ENCODE data around the gene IGSF3. TPM values are rescaled to one million over a fixed set of nuclear protein-coding genes. Genes with fewer than 3 reads are reported as not detected.
A peak's percentile ranks its signal among the peaks of the same experiment; 100 is the strongest.
"Not testable (repeated sequence)": the region's sequence is repeated elsewhere in the genome, so short reads cannot be mapped to it uniquely, and the experiment has no call there.

The IGSF3 gene
- total RNA-seq, 1 donor from 2014 or later = 15.8 TPM

- H3K27ac ChIP-seq = no peak overlapping the region
- peaks cover 12% of the 10 kb centered on the region for H3K4me1 ChIP-seq
- H3K9me3 ChIP-seq = no peaks in the 10 kb centered on the region
- intact Hi-C loops (cut with DNase I) = no loop called here
- ATAC-seq (no peak), DNase-seq (no peak)
- H3K36me3 ChIP-seq = no peaks in the 10 kb centered on the region
- no peak overlapping the region for H3K4me3 ChIP-seq
- peaks cover 13% of the 10 kb centered on the region for H3K27me3 ChIP-seq (ENCODE audit: low read depth)
- TF ChIP-seq CTCF (IDR thresholded peaks at IDR 0.05) = no peak
Measured at GRCh38 chr1:116663821-116664220, 3.7 kb downstream of the IGSF3 start.

GRCh38 chr1:116661633-116662032 is 5.9 kb downstream of the IGSF3 start:
- Histone ChIP-seq H3K27ac (no peak overlapping the region), H3K4me1 (peaks cover 6% of the 10 kb centered on the region), H3K4me3 (no peak overlapping the region), H3K36me3 (no peaks in the 10 kb centered on the region), H3K27me3 (ENCODE audit: low read depth) (peaks cover 13% of the 10 kb centered on the region), H3K9me3 (no peaks in the 10 kb centered on the region)
- ATAC-seq (no peak), DNase-seq (no peak)
- TF ChIP-seq CTCF (IDR thresholded peaks at IDR 0.05) = no peak
- intact Hi-C loops (cut with DNase I) = no loop called here

- DNase-seq; H3K36me3 ChIP-seq; H3K9me3 ChIP-seq; H3K27ac ChIP-seq; H3K27me3 ChIP-seq (ENCODE audit: low read depth); ATAC-seq; H3K4me1 ChIP-seq; H3K4me3 ChIP-seq; intact Hi-C loops (cut with DNase I): not testable (repeated sequence)
Measured at GRCh38 chr1:116658645-116659044, 8.9 kb downstream of the IGSF3 start.

- H3K27me3 ChIP-seq (ENCODE audit: low read depth); intact Hi-C loops (cut with DNase I); ATAC-seq; DNase-seq; H3K36me3 ChIP-seq; H3K4me3 ChIP-seq; H3K27ac ChIP-seq; H3K9me3 ChIP-seq; H3K4me1 ChIP-seq: not testable (repeated sequence)
Measured at GRCh38 chr1:116657836-116658235, 9.7 kb downstream of the IGSF3 start.

GRCh38 chr1:116654351-116654750 is 13.2 kb downstream of the IGSF3 start:
- no peak for DNase-seq
- TF ChIP-seq CTCF (IDR thresholded peaks at IDR 0.05) = no peak
- Histone ChIP-seq H3K4me1 (no peaks in the 10 kb centered on the region), H3K27ac (no peak overlapping the region), H3K9me3 (no peaks in the 10 kb centered on the region), H3K36me3 (no peaks in the 10 kb centered on the region), H3K4me3 (no peak overlapping the region), H3K27me3 (ENCODE audit: low read depth) (no peaks in the 10 kb centered on the region)
- ATAC-seq = no peak
- intact Hi-C loops (cut with DNase I) = no loop called here

GRCh38 chr1:116652598-116652997 is 14.9 kb downstream of the IGSF3 start:
- ATAC-seq; H3K4me1 ChIP-seq; intact Hi-C loops (cut with DNase I); H3K27ac ChIP-seq; H3K27me3 ChIP-seq (ENCODE audit: low read depth); H3K9me3 ChIP-seq; DNase-seq; H3K36me3 ChIP-seq; H3K4me3 ChIP-seq: not testable (repeated sequence)

- DNase-seq; H3K27ac ChIP-seq; H3K4me1 ChIP-seq; H3K9me3 ChIP-seq; H3K36me3 ChIP-seq; ATAC-seq; H3K27me3 ChIP-seq (ENCODE audit: low read depth); intact Hi-C loops (cut with DNase I); H3K4me3 ChIP-seq: not testable (repeated sequence)
Measured at GRCh38 chr1:116650781-116651180, 16.8 kb downstream of the IGSF3 start.

GRCh38 chr1:116649041-116649440 is 18.5 kb downstream of the IGSF3 start:
- H3K4me3 ChIP-seq; H3K27me3 ChIP-seq (ENCODE audit: low read depth); DNase-seq; intact Hi-C loops (cut with DNase I); H3K27ac ChIP-seq; H3K9me3 ChIP-seq; ATAC-seq; H3K36me3 ChIP-seq; H3K4me1 ChIP-seq: not testable (repeated sequence)

- ATAC-seq; DNase-seq; H3K9me3 ChIP-seq; intact Hi-C loops (cut with DNase I); H3K36me3 ChIP-seq; H3K27ac ChIP-seq; H3K27me3 ChIP-seq (ENCODE audit: low read depth); H3K4me3 ChIP-seq; H3K4me1 ChIP-seq: not testable (repeated sequence)
Measured at GRCh38 chr1:116648325-116648724, 19.2 kb downstream of the IGSF3 start.

- not testable (repeated sequence) for H3K4me1 ChIP-seq, H3K4me3 ChIP-seq, H3K27ac ChIP-seq
Measured at GRCh38 chr1:116647186-116647585, 20.3 kb downstream of the IGSF3 start.

GRCh38 chr1:116646673-116647170 is 20.8 kb downstream of the IGSF3 start:
- H3K4me1 ChIP-seq; H3K4me3 ChIP-seq; intact Hi-C loops (cut with DNase I); ATAC-seq; H3K27me3 ChIP-seq (ENCODE audit: low read depth); H3K27ac ChIP-seq; H3K9me3 ChIP-seq; H3K36me3 ChIP-seq: not testable (repeated sequence)
- DNase-seq = peak; percentile 65

More at GRCh38 chr1:116647186-116647585, 20.3 kb downstream of the IGSF3 start:
- H3K36me3 ChIP-seq; ATAC-seq; intact Hi-C loops (cut with DNase I); DNase-seq; H3K9me3 ChIP-seq; H3K27me3 ChIP-seq (ENCODE audit: low read depth): not testable (repeated sequence)
